NCI-H1694 (cell line): Measurements from ENCODE around the gene SPEG.
A peak's percentile ranks its signal among the peaks of the same experiment; 100 is the strongest.

Experiments
- DNase-seq: peaks from one replicate; lab custom pipeline; 2025; lab: John Stamatoyannopoulos, UW

SPEG gene

GRCh38 chr2:219443697-219444023 lies 9.0 kb downstream of the SPEG start:
- DNase-seq, result no peak

GRCh38 chr2:219444566-219445091 lies 10.0 kb downstream of the SPEG start:
- DNase-seq, result peak; percentile 69

- peak; percentile 47 for DNase-seq
Observed at GRCh38 chr2:219445220-219445640, 10.6 kb downstream of the SPEG start.

GRCh38 chr2:219446101-219446504 lies 11.5 kb downstream of the SPEG start:
- DNase-seq, result peak; percentile 22

DNA sequence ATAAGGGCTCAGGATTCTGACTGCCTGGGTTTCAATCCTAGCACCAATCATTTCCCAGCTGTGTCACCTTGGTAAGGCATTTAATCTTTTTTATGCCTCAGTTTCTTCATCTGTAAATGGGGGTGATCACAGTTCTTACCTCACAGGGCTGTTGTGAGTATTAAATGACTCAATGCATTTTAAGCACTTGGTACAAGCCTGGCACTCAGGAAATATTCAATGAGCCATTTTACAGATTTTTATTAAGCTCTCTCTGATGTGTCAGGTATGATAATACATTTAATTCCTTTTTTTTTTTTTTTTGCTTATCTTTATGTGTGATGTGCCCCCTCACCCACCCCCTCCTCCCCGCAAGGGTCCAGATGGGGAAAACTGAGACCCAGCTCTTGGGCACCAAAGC lies 12.0 kb downstream of the SPEG start:
- no peak for DNase-seq

- no peak for DNase-seq
Observed at GRCh38 chr2:219447242-219448098, 12.8 kb downstream of the SPEG start.

DNA sequence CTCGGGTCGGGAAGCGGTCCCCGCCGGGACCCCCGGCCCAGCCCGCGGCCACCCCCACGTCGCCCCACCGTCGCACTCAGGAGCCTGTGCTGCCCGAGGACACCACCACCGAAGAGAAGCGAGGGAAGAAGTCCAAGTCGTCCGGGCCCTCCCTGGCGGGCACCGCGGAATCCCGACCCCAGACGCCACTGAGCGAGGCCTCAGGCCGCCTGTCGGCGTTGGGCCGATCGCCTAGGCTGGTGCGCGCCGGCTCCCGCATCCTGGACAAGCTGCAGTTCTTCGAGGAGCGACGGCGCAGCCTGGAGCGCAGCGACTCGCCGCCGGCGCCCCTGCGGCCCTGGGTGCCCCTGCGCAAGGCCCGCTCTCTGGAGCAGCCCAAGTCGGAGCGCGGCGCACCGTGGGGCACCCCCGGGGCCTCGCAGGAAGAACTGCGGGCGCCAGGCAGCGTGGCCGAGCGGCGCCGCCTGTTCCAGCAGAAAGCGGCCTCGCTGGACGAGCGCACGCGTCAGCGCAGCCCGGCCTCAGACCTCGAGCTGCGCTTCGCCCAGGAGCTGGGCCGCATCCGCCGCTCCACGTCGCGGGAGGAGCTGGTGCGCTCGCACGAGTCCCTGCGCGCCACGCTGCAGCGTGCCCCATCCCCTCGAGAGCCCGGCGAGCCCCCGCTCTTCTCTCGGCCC lies 13.6 kb downstream of the SPEG start:
- DNase-seq, result no peak

- no peak for DNase-seq
Observed at GRCh38 chr2:219448776-219449341, 14.2 kb downstream of the SPEG start.

GRCh38 chr2:219449609-219450008 lies 15.0 kb downstream of the SPEG start:
- DNase-seq, result no peak

GRCh38 chr2:219451661-219452360 lies 17.2 kb downstream of the SPEG start:
- no peak for DNase-seq

GRCh38 chr2:219452361-219453317 lies 18.0 kb downstream of the SPEG start:
- peak; percentile 67 for DNase-seq

- peak; percentile 61 for DNase-seq
Observed at GRCh38 chr2:219453671-219454590, 19.3 kb downstream of the SPEG start.

DNA sequence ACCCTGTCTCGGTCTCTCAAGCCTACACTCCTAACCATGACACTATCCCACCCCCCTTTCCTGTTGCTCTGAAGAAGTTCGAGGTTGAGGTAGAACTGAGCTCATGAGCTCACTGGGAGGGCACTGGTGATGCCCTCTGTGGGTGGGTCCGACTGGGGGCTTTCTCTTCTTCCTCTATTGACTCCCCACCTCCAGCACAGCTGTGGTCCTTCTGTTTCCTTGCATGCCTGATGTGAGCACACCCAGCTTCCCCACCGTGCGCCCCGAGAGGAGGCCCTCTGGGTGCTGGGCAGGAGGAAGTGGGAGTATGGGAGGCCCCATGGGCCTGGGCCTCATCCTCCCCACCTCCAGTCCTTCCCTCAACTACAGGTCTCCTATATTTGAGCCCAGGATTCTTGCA lies 20.9 kb downstream of the SPEG start:
- no peak for DNase-seq

DNA sequence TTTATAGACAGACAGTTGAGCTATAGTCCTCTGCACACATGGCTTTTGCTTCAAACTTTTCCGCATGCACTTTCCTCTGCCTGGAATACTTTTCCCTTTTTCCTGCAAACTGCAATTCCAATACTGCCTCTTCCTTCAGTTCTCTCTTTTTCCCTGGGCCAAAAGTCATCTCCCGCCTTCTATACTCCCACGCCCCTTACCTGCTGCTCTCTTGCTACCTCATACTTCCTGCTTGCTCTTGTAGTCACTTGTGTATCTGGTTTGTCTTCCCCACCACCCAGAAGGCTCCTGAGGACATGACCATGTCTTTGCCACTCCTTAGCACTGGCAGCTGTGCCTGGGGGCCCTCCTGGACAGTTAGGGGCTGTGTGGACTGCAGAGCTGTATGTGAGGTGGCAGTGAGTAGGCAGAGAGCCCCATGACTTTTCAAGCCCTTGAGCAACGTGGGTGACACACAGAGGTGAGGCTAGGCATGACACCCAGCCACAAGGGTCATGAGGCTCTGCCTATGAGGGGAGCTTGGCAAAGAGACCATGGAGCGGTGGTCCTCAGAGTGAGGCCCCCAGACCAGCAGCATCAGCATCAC lies 23.2 kb downstream of the SPEG start:
- DNase-seq, result peak; percentile 30

- no peak for DNase-seq
Observed at GRCh38 chr2:219458996-219459395, 24.4 kb downstream of the SPEG start.

- DNase-seq, result peak; percentile 29
Observed at GRCh38 chr2:219459460-219460311, 25.0 kb downstream of the SPEG start.

GRCh38 chr2:219460424-219460926 lies 25.8 kb downstream of the SPEG start:
- no peak for DNase-seq

DNA sequence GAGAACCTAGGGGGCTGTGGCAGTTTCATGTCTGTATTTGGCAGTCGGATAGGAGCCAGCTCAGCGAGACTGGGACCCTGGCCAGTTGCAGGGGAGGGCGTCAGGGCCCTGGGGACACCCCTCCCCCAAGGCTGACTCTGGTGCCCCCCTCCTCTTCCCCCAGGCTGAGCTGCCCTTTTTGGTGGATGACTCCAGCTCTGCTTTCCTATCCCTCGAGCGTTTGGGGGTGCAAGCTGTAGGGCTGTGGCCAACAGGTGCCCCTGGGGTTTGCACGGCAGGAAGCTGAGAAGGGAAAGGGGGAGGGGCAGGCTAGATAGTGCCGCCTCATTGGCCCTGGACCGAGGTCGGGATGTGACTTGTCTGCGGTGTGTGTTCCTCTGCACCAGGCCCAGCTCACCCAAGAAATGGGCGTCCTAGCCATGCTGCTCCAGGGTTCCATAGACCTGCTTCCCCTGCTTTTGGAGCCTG lies 26.4 kb downstream of the SPEG start:
- peak; percentile 31 for DNase-seq
